ENCODE data around the gene FER. TPM values are rescaled to one million over a fixed set of nuclear protein-coding genes. Genes with fewer than 3 reads are reported as not detected.

Gene FER
- total RNA-seq, 2 experiments from 2014 or later: 9.4 to 10.0 TPM

- H3K9me2 ChIP-seq (ENCODE audit: insufficient read depth, low read length): no peaks in the 10 kb centered on the region
- H3K4me2 ChIP-seq (ENCODE audit: low read length): no peak overlapping the region
- intact Hi-C loops (cut with micrococcal nuclease; ENCODE audit: unreplicated experiment): no loop called here
- no peaks in the 10 kb centered on the region for H3K4me1 ChIP-seq (ENCODE audit: insufficient read depth, low read length, poor library complexity, severe bottlenecking)
- ChIA-PET POLR2A (no interaction called here), CTCF (ENCODE audit: unreplicated experiment) (no interaction called here)
- no peaks in the 10 kb centered on the region; the same call in 1 of the 2 replicates for H4K20me1 ChIP-seq (ENCODE audit: insufficient read depth, low read length)
- TF ChIP-seq EZH2phosphoT487 (IDR thresholded peaks at IDR 0.05; ENCODE audit: borderline replicate concordance, low read depth, low read length): no peak
- TF ChIP-seq CTCF (conservative IDR thresholded peaks at IDR 0.05; ENCODE audit: low read length): no peak
- no peak overlapping the region for H3K27ac ChIP-seq (ENCODE audit: low read depth, low read length, poor library complexity, severe bottlenecking)
- H3K79me2 ChIP-seq (ENCODE audit: insufficient read depth, low read depth, low read length): no peaks in the 10 kb centered on the region
- no peaks in the 10 kb centered on the region for H3K9me3 ChIP-seq (ENCODE audit: low read length)
- no peak overlapping the region for H3K4me3 ChIP-seq (ENCODE audit: low read depth, low read length, poor library complexity, severe bottlenecking)
- H2AFZ ChIP-seq (ENCODE audit: low read length): no peak overlapping the region
- DNase-seq (ENCODE audit: low spot score): no peak
- H3K36me3 ChIP-seq (ENCODE audit: insufficient read depth, low read length): no peaks in the 10 kb centered on the region
- no TSS peak for BruUV-seq (replicated peaks)
These were observed 315.5 kb downstream of the FER start for GRCh38 chr5:109063223-109063622.

- Histone ChIP-seq H3K36me3 (ENCODE audit: insufficient read depth, low read length) (no peaks in the 10 kb centered on the region), H3K9me2 (ENCODE audit: insufficient read depth, low read length) (no peaks in the 10 kb centered on the region), H3K4me1 (ENCODE audit: insufficient read depth, low read length, poor library complexity, severe bottlenecking) (no peaks in the 10 kb centered on the region), H3K79me2 (ENCODE audit: insufficient read depth, low read depth, low read length) (no peaks in the 10 kb centered on the region), H3K27ac (ENCODE audit: low read depth, low read length, poor library complexity, severe bottlenecking) (no peak overlapping the region), H4K20me1 (ENCODE audit: insufficient read depth, low read length) (no peaks in the 10 kb centered on the region), H3K4me3 (ENCODE audit: low read depth, low read length, poor library complexity, severe bottlenecking) (no peak overlapping the region), H3K4me2 (ENCODE audit: low read length) (no peak overlapping the region), H2AFZ (ENCODE audit: low read length) (no peak overlapping the region), H3K9me3 (ENCODE audit: low read length) (no peaks in the 10 kb centered on the region)
- BruUV-seq (replicated peaks): no TSS peak
- CTCF ChIA-PET (ENCODE audit: unreplicated experiment): interaction anchor here (0.6 kb wide), 1 partner anchor 1260 kb away, joined by 3 read pairs; no protein-coding TSS in a partner anchor
- intact Hi-C loops (cut with micrococcal nuclease; ENCODE audit: unreplicated experiment): no loop called here
- POLR2A ChIA-PET: interaction anchor here (1.3 kb wide), 1 partner anchor 17 kb away, joined by 3 read pairs; no protein-coding TSS in a partner anchor
- no peak for DNase-seq (ENCODE audit: low spot score)
- TF ChIP-seq EZH2phosphoT487 (IDR thresholded peaks at IDR 0.05; ENCODE audit: borderline replicate concordance, low read depth, low read length) (no peak), CTCF (conservative IDR thresholded peaks at IDR 0.05; ENCODE audit: low read length) (no peak)
These were observed 329.0 kb downstream of the FER start for GRCh38 chr5:109076741-109077140.

GRCh38 chr5:109078448-109078847 is 330.8 kb downstream of the FER start:
- no peak overlapping the region for H3K4me3 ChIP-seq (ENCODE audit: low read depth, low read length, poor library complexity, severe bottlenecking)
- ChIA-PET POLR2A (no interaction called here), CTCF (ENCODE audit: unreplicated experiment) (no interaction called here)
- intact Hi-C loops (cut with micrococcal nuclease; ENCODE audit: unreplicated experiment): no loop called here
- DNase-seq (ENCODE audit: low spot score): no peak
- no peaks in the 10 kb centered on the region for H3K9me3 ChIP-seq (ENCODE audit: low read length)
- no peaks in the 10 kb centered on the region for H3K36me3 ChIP-seq (ENCODE audit: insufficient read depth, low read length)
- no peak for TF ChIP-seq CTCF (conservative IDR thresholded peaks at IDR 0.05; ENCODE audit: low read length)
- no peak for TF ChIP-seq EZH2phosphoT487 (IDR thresholded peaks at IDR 0.05; ENCODE audit: borderline replicate concordance, low read depth, low read length)
- H3K4me1 ChIP-seq (ENCODE audit: insufficient read depth, low read length, poor library complexity, severe bottlenecking): no peaks in the 10 kb centered on the region
- no peaks in the 10 kb centered on the region for H4K20me1 ChIP-seq (ENCODE audit: insufficient read depth, low read length)
- no peaks in the 10 kb centered on the region for H3K79me2 ChIP-seq (ENCODE audit: insufficient read depth, low read depth, low read length)
- H3K9me2 ChIP-seq (ENCODE audit: insufficient read depth, low read length): no peaks in the 10 kb centered on the region
- no peak overlapping the region for H3K4me2 ChIP-seq (ENCODE audit: low read length)
- no peak overlapping the region for H3K27ac ChIP-seq (ENCODE audit: low read depth, low read length, poor library complexity, severe bottlenecking)
- no peak overlapping the region for H2AFZ ChIP-seq (ENCODE audit: low read length)
- no TSS peak for BruUV-seq (replicated peaks)

Measured in OCI-LY7 (cell line).